Measurements from ENCODE around the gene TBXA2R.
A peak's percentile ranks its signal among the peaks of the same experiment; 100 is the strongest.

TBXA2R gene

DNA sequence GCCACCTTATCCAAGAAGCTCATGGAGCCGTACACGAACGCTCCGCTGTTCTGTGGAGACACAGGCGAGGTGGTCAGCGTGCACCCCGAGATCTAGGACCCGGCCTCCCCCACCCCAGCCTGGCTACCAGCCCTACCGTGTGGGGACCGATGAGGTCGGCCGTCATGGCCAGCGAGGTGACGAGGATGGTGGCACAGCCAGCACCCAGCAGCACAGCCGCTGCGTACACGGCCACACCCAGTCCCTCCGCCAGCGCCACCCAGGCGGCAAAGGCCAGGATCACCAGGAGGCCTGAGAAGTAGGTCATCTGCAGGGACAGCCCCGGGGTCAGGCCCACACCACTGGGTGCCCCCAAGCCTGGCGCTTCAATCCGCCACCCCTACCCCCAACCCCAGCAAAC is 60.6 kb downstream of the TBXA2R start:
- Histone ChIP-seq H3K9me3 (no peaks in the 10 kb centered on the region), H3K36me3 (peaks cover 46% of the 10 kb centered on the region), H3K27ac (peak overlapping the region; percentile 64), H3K4me3 (ENCODE audit: low read depth in 1 of 2, low read length in 1 of 2) (no peak overlapping the region), H3K4me1 (ENCODE audit: control insufficient read depth in 1 of 2, insufficient read depth in 1 of 2, low read depth in 1 of 2, low read length in 1 of 2) (peaks cover 34 to 40% of the 10 kb centered on the region in 2 experiments), H3K27me3 (no peaks in the 10 kb centered on the region)
- TF ChIP-seq, protein P1, sequence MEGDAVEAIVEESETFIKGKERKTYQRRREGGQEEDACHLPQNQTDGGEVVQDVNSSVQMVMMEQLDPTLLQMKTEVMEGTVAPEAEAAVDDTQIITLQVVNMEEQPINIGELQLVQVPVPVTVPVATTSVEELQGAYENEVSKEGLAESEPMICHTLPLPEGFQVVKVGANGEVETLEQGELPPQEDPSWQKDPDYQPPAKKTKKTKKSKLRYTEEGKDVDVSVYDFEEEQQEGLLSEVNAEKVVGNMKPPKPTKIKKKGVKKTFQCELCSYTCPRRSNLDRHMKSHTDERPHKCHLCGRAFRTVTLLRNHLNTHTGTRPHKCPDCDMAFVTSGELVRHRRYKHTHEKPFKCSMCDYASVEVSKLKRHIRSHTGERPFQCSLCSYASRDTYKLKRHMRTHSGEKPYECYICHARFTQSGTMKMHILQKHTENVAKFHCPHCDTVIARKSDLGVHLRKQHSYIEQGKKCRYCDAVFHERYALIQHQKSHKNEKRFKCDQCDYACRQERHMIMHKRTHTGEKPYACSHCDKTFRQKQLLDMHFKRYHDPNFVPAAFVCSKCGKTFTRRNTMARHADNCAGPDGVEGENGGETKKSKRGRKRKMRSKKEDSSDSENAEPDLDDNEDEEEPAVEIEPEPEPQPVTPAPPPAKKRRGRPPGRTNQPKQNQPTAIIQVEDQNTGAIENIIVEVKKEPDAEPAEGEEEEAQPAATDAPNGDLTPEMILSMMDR (IDR thresholded peaks at IDR 0.05): no peak

DNA sequence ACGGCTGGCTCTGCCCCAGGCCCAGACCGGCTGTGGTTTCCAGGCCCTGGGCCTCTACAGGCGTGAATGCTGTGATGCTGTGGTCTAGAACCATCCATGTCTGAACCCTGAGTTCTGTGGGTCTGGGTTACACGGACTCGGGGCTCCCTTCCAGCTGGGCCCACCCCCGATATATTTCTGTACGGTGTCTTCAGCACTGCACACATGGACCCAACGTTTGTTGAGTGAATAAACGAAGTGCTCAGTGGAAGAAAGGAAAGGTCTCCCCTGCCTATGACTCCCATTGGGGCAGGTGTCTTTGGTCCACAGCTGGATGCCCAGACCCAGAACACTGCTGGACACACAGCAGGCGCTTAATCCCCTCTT is 61.0 kb downstream of the TBXA2R start:
- Histone ChIP-seq H3K27me3 (no peaks in the 10 kb centered on the region), H3K4me3 (ENCODE audit: low read depth in 1 of 2, low read length in 1 of 2) (no peak overlapping the region), H3K36me3 (peaks cover 46% of the 10 kb centered on the region), H3K27ac (peak overlapping the region; percentile 64), H3K9me3 (no peaks in the 10 kb centered on the region), H3K4me1 (ENCODE audit: control insufficient read depth in 1 of 2, insufficient read depth in 1 of 2, low read depth in 1 of 2, low read length in 1 of 2) (peaks cover 34 to 40% of the 10 kb centered on the region in 2 experiments)
- TF ChIP-seq, protein P1 (IDR thresholded peaks at IDR 0.05): no peak

DNA sequence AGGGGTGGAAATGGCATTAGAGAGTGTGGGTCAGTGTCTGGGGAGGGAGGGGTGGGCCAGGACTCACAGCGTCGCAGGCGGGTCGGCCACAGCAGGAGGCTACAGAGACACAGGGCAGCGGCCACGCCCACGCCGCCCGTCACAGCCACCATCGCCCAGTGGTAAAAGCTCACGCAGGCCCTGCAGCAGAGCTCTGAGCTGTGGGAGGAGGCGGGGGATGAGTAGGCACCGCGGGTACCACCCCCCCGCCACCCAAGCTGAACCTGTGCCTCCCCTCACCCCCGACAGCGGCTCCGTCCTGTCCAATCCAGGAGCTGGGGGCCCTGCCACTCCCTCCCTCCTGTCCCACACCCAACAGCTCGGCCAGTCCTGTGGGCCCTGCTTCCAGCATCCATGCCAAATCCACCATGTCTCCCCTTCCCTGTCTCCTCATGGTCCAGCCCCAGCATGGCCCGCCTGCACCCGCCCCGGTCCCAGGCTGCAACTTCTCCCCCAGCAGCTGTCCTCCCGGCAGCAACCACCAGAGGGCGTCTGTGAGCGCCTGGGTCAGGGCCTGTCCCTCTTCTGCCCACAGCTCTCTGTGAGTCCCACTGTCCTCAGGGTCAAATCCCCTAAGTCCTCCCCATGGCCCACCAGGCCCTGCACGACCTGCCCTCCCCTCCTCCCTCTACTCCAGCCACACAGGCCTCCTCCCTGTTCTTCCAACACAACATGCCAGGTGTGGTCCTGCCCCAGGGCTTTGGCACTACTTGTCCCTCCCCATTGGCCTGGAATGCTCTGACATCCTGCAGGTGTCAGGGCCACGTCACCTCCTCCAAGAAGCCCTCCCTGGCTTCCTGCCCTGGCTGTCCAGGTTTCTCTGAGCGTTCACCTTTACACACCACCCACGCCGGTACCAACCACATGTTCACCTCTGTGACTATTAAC is 61.7 kb downstream of the TBXA2R start:
- H3K4me1 ChIP-seq (ENCODE audit: control insufficient read depth in 1 of 2, insufficient read depth in 1 of 2, low read depth in 1 of 2, low read length in 1 of 2): peaks cover 32 to 39% of the 10 kb centered on the region in 2 experiments
- peaks cover 46% of the 10 kb centered on the region for H3K36me3 ChIP-seq
- H3K4me3 ChIP-seq (ENCODE audit: low read depth in 1 of 2, low read length in 1 of 2): no peak overlapping the region
- no peaks in the 10 kb centered on the region for H3K9me3 ChIP-seq
- peak overlapping the region; percentile 64 for H3K27ac ChIP-seq
- H3K27me3 ChIP-seq: no peaks in the 10 kb centered on the region
- TF ChIP-seq, protein P1 (IDR thresholded peaks at IDR 0.05): peak; percentile 95
